Smooth muscle cell (in vitro differentiated cells): ENCODE data around the gene ADAP2. TPM values are rescaled to one million over a fixed set of nuclear protein-coding genes. Genes with fewer than 3 reads are reported as not detected.
"Not testable (repeated sequence)": the region's sequence is repeated elsewhere in the genome, so short reads cannot be mapped to it uniquely, and the experiment has no call there.

Experiments used
- DNase-seq: peaks from one replicate; lab custom pipeline; 2025; ENCODE audit not compliant: unreplicated experiment; lab: John Stamatoyannopoulos, UW
- H2AFZ ChIP-seq: fragments of 200-600 bp; sonication (generic); 2 replicates; pipeline ENCODE4 v1.6.0; 2016; ENCODE audit warnings: antibody characterized with exemption, low read depth, mild to moderate bottlenecking
- H3F3A ChIP-seq: fragments of 200-600 bp; sonication (generic); 2 replicates; pipeline ENCODE4 v1.6.0; 2017; ENCODE audit warnings: antibody characterized with exemption, low read depth
- H3K27ac ChIP-seq: fragments of 200-600 bp; sonication (generic); 2 replicates; pipeline ENCODE4 v1.5.1; 2016; ENCODE audit warnings: low read depth, mild to moderate bottlenecking
- H3K27me3 ChIP-seq: fragments of 200-600 bp; sonication (generic); 2 replicates; pipeline ENCODE4 v1.6.1; 2016; ENCODE audit warnings: low read depth, mild to moderate bottlenecking
- H3K36me3 ChIP-seq: fragments of 200-600 bp; sonication (generic); 2 replicates; pipeline ENCODE4 v1.5.1; 2016; ENCODE audit warnings: low read depth
- H3K4me1 ChIP-seq: fragments of 200-600 bp; sonication (generic); 2 replicates; pipeline ENCODE4 v1.5.1; 2016; ENCODE audit warnings: low read depth
- H3K4me2 ChIP-seq: fragments of 200-600 bp; sonication (generic); 2 replicates; pipeline ENCODE4 v1.6.0; 2016; ENCODE audit warnings: mild to moderate bottlenecking
- H3K4me3 ChIP-seq: fragments of 200-600 bp; sonication (generic); 2 replicates; pipeline ENCODE4 v1.5.1; 2016; ENCODE audit warnings: mild to moderate bottlenecking
- H3K79me2 ChIP-seq: fragments of 200-600 bp; sonication (generic); 2 replicates; pipeline ENCODE4 v1.6.0; 2016; ENCODE audit warnings: low read depth, mild to moderate bottlenecking
- H3K9ac ChIP-seq: fragments of 200-600 bp; sonication (generic); 2 replicates; pipeline ENCODE4 v1.6.0; 2016; ENCODE audit warnings: low read depth
- H3K9me3 ChIP-seq: fragments of 200-600 bp; sonication (generic); replicated peaks from 2 replicates; pipeline ENCODE4 v1.5.1; 2016; ENCODE audit warnings: low read depth
- H4K20me1 ChIP-seq: fragments of 200-600 bp; sonication (generic); 2 replicates; pipeline ENCODE4 v1.6.0; 2016; ENCODE audit warnings: low read depth
- CTCF ChIP-seq: fragments of 200-600 bp; sonication (generic); IDR thresholded peaks from 2 replicates; pipeline ENCODE4 v1.5.1; 2017; ENCODE audit warnings: borderline replicate concordance, mild to moderate bottlenecking, antibody characterized with exemption; ENCODE audit not compliant: insufficient read depth, poor library complexity, severe bottlenecking
- WGBS: methylation state at CpG from one replicate; pipeline ENCODE4 v1.1.7; 2016; ENCODE audit warnings: low lambda C conversion rate; 5-methylcytosine and 5-hydroxymethylcytosine counted together
- polyA plus RNA-seq: library from polyadenylated mRNA; unstranded; fragments of >200 nt; fragmentation: Nextera tagmentation; extraction: Ambion mirVana; gene quantifications from 2 replicates; pipeline ENCODE4 v1.2.1, GENCODE V29; 2016
- total RNA-seq: library from RNA; depleted of rRNA; stranded (reverse); fragments of >200 nt; gene quantifications from 2 replicates; pipeline ENCODE4 v1.2.3, GENCODE V29; 2014

The ADAP2 gene
- total and polyA plus RNA-seq, 2 experiments from 2014 or later: 0.13 to 0.43 TPM

DNA sequence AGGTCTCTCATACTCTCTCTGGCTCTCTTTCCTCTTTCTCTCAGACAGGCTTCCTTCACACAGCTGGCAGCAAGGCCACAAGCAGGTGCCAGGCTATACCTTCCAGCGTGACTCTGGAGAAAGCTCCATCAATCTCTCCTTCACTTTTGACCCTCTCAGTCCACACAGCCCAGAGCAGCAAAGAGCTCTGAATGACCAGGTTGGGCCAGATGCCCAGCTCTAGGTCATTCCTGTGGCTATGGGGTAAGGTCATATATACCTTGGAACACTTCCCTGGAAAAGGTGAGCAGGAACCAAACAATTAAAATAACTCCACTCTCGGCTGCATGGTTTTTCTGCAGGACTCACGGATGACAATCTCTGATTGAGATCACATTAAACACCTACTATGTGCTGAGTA lies 8.8 kb downstream of the ADAP2 start:
- Histone ChIP-seq H3F3A (no peaks in the 10 kb centered on the region), H3K9ac (no peak overlapping the region), H3K9me3 (no peaks in the 10 kb centered on the region), H3K4me1 (no peaks in the 10 kb centered on the region), H3K27me3 (no peaks in the 10 kb centered on the region), H3K36me3 (no peaks in the 10 kb centered on the region), H3K27ac (no peak overlapping the region), H3K79me2 (no peaks in the 10 kb centered on the region), H4K20me1 (no peaks in the 10 kb centered on the region), H3K4me3 (no peak overlapping the region), H2AFZ (no peak overlapping the region), H3K4me2 (no peak overlapping the region)
- 92% methylated on average over 3 of the region's 3 CpGs for WGBS
- no peak for TF ChIP-seq CTCF
- DNase-seq: no peak

- H3K27ac ChIP-seq, H3K27me3 ChIP-seq, H3K4me1 ChIP-seq, H3K9me3 ChIP-seq, H3F3A ChIP-seq, DNase-seq, H2AFZ ChIP-seq, H4K20me1 ChIP-seq, H3K9ac ChIP-seq, H3K36me3 ChIP-seq, H3K4me2 ChIP-seq, H3K79me2 ChIP-seq, H3K4me3 ChIP-seq: not testable (repeated sequence)
- WGBS: 90% methylated on average over 8 of the region's 8 CpGs
Observed at GRCh38 chr17:30931582-30931981, 9.8 kb downstream of the ADAP2 start.

GRCh38 chr17:30933966-30934365 lies 12.2 kb downstream of the ADAP2 start:
- Histone ChIP-seq H3K27me3 (no peaks in the 10 kb centered on the region), H2AFZ (no peak overlapping the region), H3K4me2 (no peak overlapping the region), H3K27ac (no peak overlapping the region), H3F3A (no peaks in the 10 kb centered on the region), H3K9me3 (no peaks in the 10 kb centered on the region), H3K4me1 (no peaks in the 10 kb centered on the region), H3K9ac (no peak overlapping the region), H4K20me1 (no peaks in the 10 kb centered on the region), H3K79me2 (no peaks in the 10 kb centered on the region), H3K36me3 (no peaks in the 10 kb centered on the region), H3K4me3 (no peak overlapping the region)
- WGBS: 87% methylated on average over 5 of the region's 5 CpGs
- DNase-seq: no peak
- no peak for TF ChIP-seq CTCF

DNA sequence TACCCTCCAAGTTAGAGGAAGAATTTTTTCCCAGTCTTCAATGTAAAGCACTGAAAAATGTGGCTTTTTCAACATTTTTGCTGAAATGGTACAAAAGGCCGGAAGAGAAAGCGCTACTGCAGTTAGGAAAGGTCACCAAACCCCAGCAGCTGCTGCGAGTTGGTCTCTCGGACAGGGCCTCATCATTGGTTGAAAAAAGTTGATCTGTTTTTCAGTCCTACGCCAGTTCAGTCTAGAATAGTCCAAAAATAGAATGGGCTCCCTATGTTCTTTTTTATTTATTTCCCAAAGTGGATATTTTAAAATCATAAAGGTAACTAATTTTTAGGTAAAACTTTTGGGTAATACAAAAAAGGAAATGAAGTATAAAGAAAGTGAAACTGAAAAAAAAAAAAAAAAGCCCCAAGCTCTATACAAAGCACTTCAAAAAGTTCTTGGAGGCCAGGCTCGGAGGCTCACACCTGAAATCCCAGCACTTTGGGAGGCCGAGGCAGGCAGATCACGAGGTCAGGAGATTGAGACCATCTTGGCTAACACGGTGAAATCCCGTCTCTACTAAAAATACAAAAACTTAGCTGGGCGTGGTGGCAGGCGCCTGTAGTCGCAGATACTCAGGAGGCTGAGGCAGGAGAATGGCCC lies 17.4 kb downstream of the ADAP2 start:
- no peak for DNase-seq
- Histone ChIP-seq H3K27ac (no peak overlapping the region), H2AFZ (no peak overlapping the region), H3K9ac (no peak overlapping the region), H3K4me1 (no peaks in the 10 kb centered on the region), H3F3A (no peaks in the 10 kb centered on the region), H3K4me2 (no peak overlapping the region), H3K4me3 (no peak overlapping the region), H3K36me3 (no peaks in the 10 kb centered on the region), H3K79me2 (no peaks in the 10 kb centered on the region), H3K27me3 (no peaks in the 10 kb centered on the region), H3K9me3 (no peaks in the 10 kb centered on the region), H4K20me1 (no peaks in the 10 kb centered on the region)
- 94% methylated on average over 13 of the region's 13 CpGs for WGBS
- no peak for TF ChIP-seq CTCF
